CD14-positive monocyte (primary cell): ENCODE measurements around the gene MRPS27. TPM values are rescaled to one million over a fixed set of nuclear protein-coding genes. Genes with fewer than 3 reads are reported as not detected.

Experiments used
- DNase-seq, 3 donors: peaks; one replicate each; pipeline ENCODE4 v3.0.0-alpha.2; 2011 to 2022
- H2AFZ ChIP-seq: 2 replicates; pipeline ENCODE4 v1.6.0; 2012; ENCODE audit warnings: mild to moderate bottlenecking, low read depth, low read length, inconsistent platforms; ENCODE audit not compliant: insufficient read depth, poor library complexity, severe bottlenecking
- H3K27ac ChIP-seq, 2 donors: 1 replicate in 1 of 2; 2 replicates in 1 of 2; pipeline ENCODE4 v1.5.1; 2012 to 2013; ENCODE audit warnings: low read length in 2 of 2, control low read depth in 1 of 2, inconsistent platforms in 1 of 2, low read depth in 1 of 2, mild to moderate bottlenecking in 1 of 2
- H3K27me3 ChIP-seq, 2 donors: one replicate each; pipeline versions ENCODE4 v1.6.0 to v1.6.1; 2011 to 2013; ENCODE audit warnings: low read length in 2 of 2; ENCODE audit not compliant: control insufficient read depth in 2 of 2, insufficient read depth in 2 of 2
- H3K36me3 ChIP-seq, 2 donors: replicated peaks in 1 of 2; 1 replicate in 1 of 2; 2 replicates in 1 of 2; pipeline versions ENCODE4 v1.5.1 to v1.6.1; 2012 to 2013; ENCODE audit warnings: low read length in 2 of 2, control low read depth in 1 of 2, inconsistent platforms in 1 of 2, mild to moderate bottlenecking in 1 of 2; ENCODE audit not compliant: insufficient read depth in 2 of 2, control insufficient read depth in 1 of 2
- H3K4me1 ChIP-seq, 2 donors: 1 replicate in 1 of 2; 2 replicates in 1 of 2; pipeline versions ENCODE4 v1.5.1 to v1.6.1; 2012 to 2013; ENCODE audit warnings: low read length in 2 of 2, control low read depth in 1 of 2, inconsistent platforms in 1 of 2, mild to moderate bottlenecking in 1 of 2, moderate library complexity in 1 of 2; ENCODE audit not compliant: insufficient read depth in 2 of 2, control insufficient read depth in 1 of 2
- H3K4me2 ChIP-seq: replicated peaks from 2 replicates; pipeline ENCODE3; 2012; ENCODE audit warnings: low read length, moderate library complexity, mild to moderate bottlenecking; ENCODE audit not compliant: poor library complexity, severe bottlenecking; ENCODE audit errors: extremely low read depth
- H3K4me3 ChIP-seq, 3 experiments: fragments of 200-600 bp in 1 of 3; sonication (generic) in 1 of 3; replicated peaks in 1 of 3; 1 replicate in 2 of 3; 2 replicates in 1 of 3; pipeline ENCODE4 v1.5.1; 2011 to 2013; ENCODE audit warnings: low read length in 3 of 3, mild to moderate bottlenecking in 3 of 3, control low read depth in 2 of 3, low read depth in 2 of 3, inconsistent platforms in 1 of 3, moderate library complexity in 1 of 3
- H3K79me2 ChIP-seq: 2 replicates; pipeline ENCODE4 v1.6.0; 2012; ENCODE audit warnings: mild to moderate bottlenecking, control low read depth, inconsistent platforms, low read length, moderate library complexity; ENCODE audit not compliant: insufficient read depth
- H3K9ac ChIP-seq: 2 replicates; pipeline ENCODE4 v1.6.0; 2017; ENCODE audit warnings: low read length, mild to moderate bottlenecking; ENCODE audit not compliant: insufficient read depth, poor library complexity, severe bottlenecking
- H3K9me3 ChIP-seq, 2 donors: replicated peaks in 1 of 2; 1 replicate in 1 of 2; 2 replicates in 1 of 2; pipeline versions ENCODE4 v1.5.1 to v1.6.1; 2012 to 2013; ENCODE audit warnings: low read length in 2 of 2, control low read depth in 1 of 2; ENCODE audit not compliant: control insufficient read depth in 1 of 2, insufficient read depth in 1 of 2
- H4K20me1 ChIP-seq: 2 replicates; pipeline ENCODE4 v1.6.0; 2012; ENCODE audit warnings: mild to moderate bottlenecking, low read length, control low read depth, moderate library complexity; ENCODE audit not compliant: insufficient read depth
- H3K27ac Mint-ChIP-seq, 7 donors: one replicate each; pipeline ENCODE4 v1.8.0; 2020; ENCODE audit warnings: mild to moderate bottlenecking in 7 of 7, mixed read lengths in 7 of 7, moderate library complexity in 6 of 7, inconsistent platforms in 2 of 7
- H3K27me3 Mint-ChIP-seq, 3 donors: one replicate each; pipeline ENCODE4 v1.8.0; 2021 to 2022; ENCODE audit warnings: low read depth in 3 of 3, mild to moderate bottlenecking in 3 of 3, mixed read lengths in 3 of 3, moderate library complexity in 3 of 3, inconsistent platforms in 1 of 3
- H3K36me3 Mint-ChIP-seq, 2 donors: one replicate each; pipeline ENCODE4 v1.8.0; 2020; ENCODE audit warnings: mixed read lengths in 2 of 2, inconsistent platforms in 1 of 2, mild to moderate bottlenecking in 1 of 2
- H3K4me1 Mint-ChIP-seq: one replicate; pipeline ENCODE4 v1.8.0; 2020; ENCODE audit warnings: mild to moderate bottlenecking, mixed read lengths
- H3K4me3 Mint-ChIP-seq, 2 donors: one replicate each; pipeline ENCODE4 v1.8.0; 2020; ENCODE audit warnings: mild to moderate bottlenecking in 2 of 2, mixed read lengths in 2 of 2, moderate library complexity in 1 of 2
- H3K9me3 Mint-ChIP-seq, 7 donors: one replicate each; pipeline ENCODE4 v1.8.0; 2020 to 2022; ENCODE audit warnings: mixed read lengths in 7 of 7, mild to moderate bottlenecking in 6 of 7, moderate library complexity in 6 of 7, inconsistent platforms in 2 of 7
- WGBS: methylation state at CpG from one replicate; pipeline ENCODE4 v1.1.5; 2013; ENCODE audit warnings: missing lambda C conversion rate; ENCODE audit not compliant: insufficient coverage; 5-methylcytosine and 5-hydroxymethylcytosine counted together
- intact Hi-C, 2 donors: fragments of 100-400 bp; cut with micrococcal nuclease; formaldehyde crosslinking; loops; one replicate each; pipeline versions ENCODE4 v1.15.0 to v1.15.1; 2023
- polyA plus RNA-seq, 3 donors: library from polyadenylated mRNA; depleted of rRNA in 1 of 3; unstranded in 2 of 3; stranded (reverse) in 1 of 3; fragments of 300-500 nt in 2 of 3; fragments of >200 nt in 1 of 3; fragmentation: Illumina TruSeq in 2 of 3; gene quantifications; 1 replicate in 2 of 3; 2 replicates in 1 of 3; pipeline ENCODE4 v1.2.3, GENCODE V29; 2012 to 2021
- TF ChIP-seq, protein P1 (sequence below): fragments of 200-600 bp; IDR thresholded peaks from one replicate; pipeline ENCODE4 v1.8.0; 2022; ENCODE audit warnings: antibody characterized with exemption, mild to moderate bottlenecking

The MRPS27 gene
- polyA plus RNA-seq, 3 donors = 13.3 to 19.2 (median 15.3) TPM

DNA sequence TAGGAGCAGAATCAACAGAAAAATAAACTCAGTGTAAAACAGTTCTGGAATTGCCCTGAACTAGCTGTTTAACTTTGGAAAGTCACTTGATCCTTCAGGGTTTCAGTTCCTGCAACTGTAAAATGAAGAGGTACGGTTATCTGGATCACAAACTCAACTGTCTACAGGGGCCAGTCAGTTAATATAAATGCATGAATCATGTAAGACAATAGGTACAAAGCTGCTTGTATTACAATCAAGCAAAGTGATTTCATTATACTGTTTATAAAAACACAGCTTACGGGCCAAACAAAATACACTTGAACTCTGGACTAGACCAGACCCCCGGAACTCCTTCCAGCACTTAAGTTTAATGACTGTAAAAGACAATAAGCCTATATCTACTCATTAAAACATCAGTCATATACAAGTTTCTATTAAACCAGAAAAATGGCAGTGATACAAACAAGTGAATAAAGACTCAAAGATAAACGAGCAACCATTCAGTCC lies 73.0 kb downstream of the MRPS27 start:
- Mint-ChIP-seq H3K4me1 (peaks cover 3% of the 10 kb centered on the region), H3K9me3 (no peaks in the 10 kb centered on the region), H3K27me3 (no peaks in the 10 kb centered on the region), H3K4me3 (no peak overlapping the region), H3K36me3 (peaks cover 9 to 12% of the 10 kb centered on the region in 2 donors), H3K27ac (no peak overlapping the region)
- H3K4me1 ChIP-seq = no peaks in the 10 kb centered on the region
- no peak overlapping the region for H3K4me2 ChIP-seq
- no peak overlapping the region for H3K4me3 ChIP-seq
- H3K36me3 ChIP-seq = no peaks in the 10 kb centered on the region
- no peak overlapping the region for H3K9ac ChIP-seq
- DNase-seq = no peak
- WGBS = 20% methylated on average over 1 of the region's 4 CpGs
- H3K9me3 ChIP-seq = no peaks in the 10 kb centered on the region
- no peak overlapping the region for H3K27ac ChIP-seq
- no peak overlapping the region for H2AFZ ChIP-seq
- TF ChIP-seq, protein P1, sequence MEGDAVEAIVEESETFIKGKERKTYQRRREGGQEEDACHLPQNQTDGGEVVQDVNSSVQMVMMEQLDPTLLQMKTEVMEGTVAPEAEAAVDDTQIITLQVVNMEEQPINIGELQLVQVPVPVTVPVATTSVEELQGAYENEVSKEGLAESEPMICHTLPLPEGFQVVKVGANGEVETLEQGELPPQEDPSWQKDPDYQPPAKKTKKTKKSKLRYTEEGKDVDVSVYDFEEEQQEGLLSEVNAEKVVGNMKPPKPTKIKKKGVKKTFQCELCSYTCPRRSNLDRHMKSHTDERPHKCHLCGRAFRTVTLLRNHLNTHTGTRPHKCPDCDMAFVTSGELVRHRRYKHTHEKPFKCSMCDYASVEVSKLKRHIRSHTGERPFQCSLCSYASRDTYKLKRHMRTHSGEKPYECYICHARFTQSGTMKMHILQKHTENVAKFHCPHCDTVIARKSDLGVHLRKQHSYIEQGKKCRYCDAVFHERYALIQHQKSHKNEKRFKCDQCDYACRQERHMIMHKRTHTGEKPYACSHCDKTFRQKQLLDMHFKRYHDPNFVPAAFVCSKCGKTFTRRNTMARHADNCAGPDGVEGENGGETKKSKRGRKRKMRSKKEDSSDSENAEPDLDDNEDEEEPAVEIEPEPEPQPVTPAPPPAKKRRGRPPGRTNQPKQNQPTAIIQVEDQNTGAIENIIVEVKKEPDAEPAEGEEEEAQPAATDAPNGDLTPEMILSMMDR = no peak
- no peaks in the 10 kb centered on the region for H4K20me1 ChIP-seq
- no peaks in the 10 kb centered on the region for H3K27me3 ChIP-seq
- no peaks in the 10 kb centered on the region for H3K79me2 ChIP-seq
- intact Hi-C loops = no loop called here

DNA sequence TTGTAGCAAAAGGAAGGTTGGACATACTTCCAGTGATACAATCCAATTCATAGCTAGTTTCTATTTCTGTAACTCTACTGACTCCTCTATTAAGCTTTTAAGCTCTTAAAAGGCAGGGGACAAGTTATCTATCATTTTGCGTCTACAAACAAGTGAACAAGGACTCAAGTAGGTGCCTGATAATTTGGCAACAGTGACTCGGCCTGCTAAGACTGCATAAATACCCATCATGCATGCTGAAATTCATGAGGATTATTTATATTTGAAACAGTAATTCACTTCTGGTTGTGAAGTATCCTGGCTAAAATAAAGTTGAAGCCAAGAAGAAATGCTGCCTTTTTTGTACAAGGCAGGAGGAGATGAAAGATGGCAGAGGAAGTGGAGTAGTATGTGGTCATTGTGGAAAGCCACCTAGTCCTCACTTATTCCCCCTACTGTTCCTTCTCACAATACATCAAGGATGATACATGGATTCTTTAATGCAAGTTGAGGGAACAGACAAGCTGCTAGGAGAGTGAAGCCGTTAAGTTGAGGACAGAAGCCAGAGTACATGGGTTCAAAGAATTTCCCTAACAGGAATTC lies 74.0 kb downstream of the MRPS27 start:
- no peak overlapping the region for H3K27ac Mint-ChIP-seq
- TF ChIP-seq, protein P1 = no peak
- no peaks in the 10 kb centered on the region for H3K27me3 Mint-ChIP-seq
- WGBS = 93% methylated on average over 2 of the region's 3 CpGs
- peaks cover 3% of the 10 kb centered on the region for H3K4me1 Mint-ChIP-seq
- Histone ChIP-seq H3K4me3 (no peak overlapping the region), H3K27me3 (no peaks in the 10 kb centered on the region), H4K20me1 (no peaks in the 10 kb centered on the region), H3K4me1 (no peaks in the 10 kb centered on the region), H3K9me3 (no peaks in the 10 kb centered on the region), H3K79me2 (no peaks in the 10 kb centered on the region), H3K36me3 (no peaks in the 10 kb centered on the region), H3K9ac (no peak overlapping the region), H3K27ac (no peak overlapping the region), H2AFZ (no peak overlapping the region), H3K4me2 (no peak overlapping the region)
- intact Hi-C loops = no loop called here
- peaks cover 7 to 13% of the 10 kb centered on the region in 2 donors for H3K36me3 Mint-ChIP-seq
- H3K4me3 Mint-ChIP-seq = no peak overlapping the region
- no peaks in the 10 kb centered on the region for H3K9me3 Mint-ChIP-seq
- DNase-seq = no peak
